ENCODE results near the gene FAM47E. TPM values are rescaled to one million over a fixed set of nuclear protein-coding genes. Genes with fewer than 3 reads are reported as not detected.

Gene FAM47E
- polyA plus RNA-seq, 1 donor (not counting 4 experiments of a cell fraction or from before 2014, with no cell fraction given) = 0.29 TPM

DNA sequence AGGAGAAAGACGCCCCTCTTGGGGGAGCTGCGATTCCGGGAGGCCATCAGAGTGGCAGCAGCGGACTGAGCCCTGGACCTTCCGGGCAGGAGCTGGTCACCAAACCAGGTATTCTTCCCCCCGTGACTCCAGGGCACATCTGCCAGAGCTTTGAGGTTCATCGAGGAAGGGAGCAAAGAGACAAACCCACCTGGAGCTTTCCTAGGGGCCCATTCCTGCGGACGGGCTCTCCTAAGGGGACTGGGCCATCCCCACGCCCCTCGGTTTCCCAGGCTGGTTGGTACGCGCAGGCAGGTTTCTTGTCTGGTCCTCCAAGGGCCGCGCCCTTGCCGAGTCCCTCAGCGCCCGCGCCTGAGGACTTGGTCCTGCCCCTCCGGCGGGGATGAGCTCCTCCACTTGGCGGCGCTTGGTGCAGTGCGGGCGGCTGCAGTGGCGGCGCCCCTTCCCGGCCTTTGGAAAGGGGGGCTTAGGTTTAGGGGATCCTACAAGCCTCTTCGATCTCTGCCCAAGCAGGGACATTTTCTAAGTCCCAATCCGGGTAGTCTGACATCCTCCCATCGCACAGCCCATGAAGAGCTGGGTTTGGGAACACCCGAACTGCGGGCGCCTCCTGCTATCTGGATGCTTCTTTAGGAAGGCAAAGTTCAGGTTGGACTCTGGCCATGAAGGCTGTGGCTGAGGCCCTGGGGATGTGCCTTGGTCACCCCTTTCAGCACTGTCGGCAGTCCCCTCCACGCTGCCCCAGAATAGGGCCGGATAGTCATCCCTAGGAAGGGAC is 55.5 kb downstream of the FAM47E start:
- DNase-seq (ENCODE audit: low read depth, low spot score) (no peak), FAIRE-seq (no peak)
- TF ChIP-seq EZH2 (IDR thresholded peaks at IDR 0.05; ENCODE audit: low read length) = no peak
- TF ChIP-seq, protein P1, sequence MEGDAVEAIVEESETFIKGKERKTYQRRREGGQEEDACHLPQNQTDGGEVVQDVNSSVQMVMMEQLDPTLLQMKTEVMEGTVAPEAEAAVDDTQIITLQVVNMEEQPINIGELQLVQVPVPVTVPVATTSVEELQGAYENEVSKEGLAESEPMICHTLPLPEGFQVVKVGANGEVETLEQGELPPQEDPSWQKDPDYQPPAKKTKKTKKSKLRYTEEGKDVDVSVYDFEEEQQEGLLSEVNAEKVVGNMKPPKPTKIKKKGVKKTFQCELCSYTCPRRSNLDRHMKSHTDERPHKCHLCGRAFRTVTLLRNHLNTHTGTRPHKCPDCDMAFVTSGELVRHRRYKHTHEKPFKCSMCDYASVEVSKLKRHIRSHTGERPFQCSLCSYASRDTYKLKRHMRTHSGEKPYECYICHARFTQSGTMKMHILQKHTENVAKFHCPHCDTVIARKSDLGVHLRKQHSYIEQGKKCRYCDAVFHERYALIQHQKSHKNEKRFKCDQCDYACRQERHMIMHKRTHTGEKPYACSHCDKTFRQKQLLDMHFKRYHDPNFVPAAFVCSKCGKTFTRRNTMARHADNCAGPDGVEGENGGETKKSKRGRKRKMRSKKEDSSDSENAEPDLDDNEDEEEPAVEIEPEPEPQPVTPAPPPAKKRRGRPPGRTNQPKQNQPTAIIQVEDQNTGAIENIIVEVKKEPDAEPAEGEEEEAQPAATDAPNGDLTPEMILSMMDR (optimal IDR thresholded peaks at IDR 0.05 in 1 of 3, IDR thresholded peaks at IDR 0.05 in 1 of 3, conservative IDR thresholded peaks at IDR 0.05 in 1 of 3; ENCODE audit: extremely low read depth in 1 of 3, insufficient read depth in 2 of 3, low read length in 3 of 3) = peak; percentile 11 to 49 (median 41)
- Histone ChIP-seq H2AFZ (ENCODE audit: control insufficient read depth, low read length) (peak overlapping the region; percentile 90), H3K4me1 (ENCODE audit: control insufficient read depth, extremely low read depth, insufficient read depth, low read length) (no peaks in the 10 kb centered on the region), H3K4me3 (ENCODE audit: control insufficient read depth in 2 of 3, extremely low read depth in 1 of 3, insufficient read depth in 2 of 3, low read depth in 1 of 3, low read length in 3 of 3) (peak overlapping the region; percentile 53 to 72 (median 65)), H3K36me3 (ENCODE audit: control insufficient read depth in 2 of 2, extremely low read depth in 1 of 2, insufficient read depth in 2 of 2, low read length in 2 of 2) (peaks cover 0 to 7% of the 10 kb centered on the region in 2 experiments), H3K9ac (ENCODE audit: control insufficient read depth, extremely low read depth, insufficient read depth, low read length) (peak overlapping the region; percentile 41), H3K9me1 (ENCODE audit: control insufficient read depth, extremely low read depth, insufficient read depth, low read length) (no peaks in the 10 kb centered on the region), H3K4me2 (ENCODE audit: control insufficient read depth, extremely low read depth, insufficient read depth, low read depth, low read length) (peak overlapping the region; percentile 68), H3K79me2 (ENCODE audit: control insufficient read depth, insufficient read depth, low read length) (no peaks in the 10 kb centered on the region), H4K20me1 (ENCODE audit: control insufficient read depth, extremely low read depth, insufficient read depth, low read length) (no peaks in the 10 kb centered on the region), H3K9me3 (ENCODE audit: control insufficient read depth, low read depth, low read length) (no peaks in the 10 kb centered on the region), H3K27ac (ENCODE audit: control insufficient read depth, insufficient read depth, low read length) (no peak overlapping the region), H3K27me3 (ENCODE audit: control insufficient read depth, extremely low read depth, insufficient read depth, low read length) (no peaks in the 10 kb centered on the region)
- dilution Hi-C loops (cut with MboI; ENCODE audit: extremely low pct_ligation_motif_present, low sequenced_read_pairs) = no loop called here

DNA sequence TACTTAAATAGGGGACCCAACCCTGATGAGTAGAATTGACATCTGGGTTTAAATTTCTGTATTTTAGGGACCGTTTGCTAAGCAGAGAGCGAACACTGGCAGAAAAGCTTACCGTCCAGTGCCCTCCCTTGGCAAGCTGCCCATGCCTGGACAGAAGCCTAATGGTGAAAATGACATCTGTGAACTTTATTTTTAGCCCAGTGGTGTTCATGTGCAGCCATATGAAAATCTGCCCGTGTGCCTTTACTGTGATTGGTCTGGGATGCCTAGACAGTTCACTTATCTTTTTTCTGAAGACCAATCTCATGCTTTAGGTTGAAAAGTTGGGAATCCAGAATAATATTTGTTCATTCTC is 56.1 kb downstream of the FAM47E start:
- H4K20me1 ChIP-seq (ENCODE audit: control insufficient read depth, extremely low read depth, insufficient read depth, low read length) = no peaks in the 10 kb centered on the region
- no peak overlapping the region for H3K9ac ChIP-seq (ENCODE audit: control insufficient read depth, extremely low read depth, insufficient read depth, low read length)
- no peak for DNase-seq (ENCODE audit: low read depth, low spot score)
- H3K36me3 ChIP-seq (ENCODE audit: control insufficient read depth in 2 of 2, extremely low read depth in 1 of 2, insufficient read depth in 2 of 2, low read length in 2 of 2) = peaks cover 0 to 7% of the 10 kb centered on the region in 2 experiments
- dilution Hi-C loops (cut with MboI; ENCODE audit: extremely low pct_ligation_motif_present, low sequenced_read_pairs) = no loop called here
- H3K4me3 ChIP-seq (ENCODE audit: control insufficient read depth in 2 of 3, extremely low read depth in 1 of 3, insufficient read depth in 2 of 3, low read depth in 1 of 3, low read length in 3 of 3) = peak overlapping the region in 1 of 3 experiments; percentile 53
- no peak overlapping the region for H3K27ac ChIP-seq (ENCODE audit: control insufficient read depth, insufficient read depth, low read length)
- no peaks in the 10 kb centered on the region for H3K9me3 ChIP-seq (ENCODE audit: control insufficient read depth, low read depth, low read length)
- TF ChIP-seq, protein P1 (optimal IDR thresholded peaks at IDR 0.05 in 1 of 3, IDR thresholded peaks at IDR 0.05 in 1 of 3, conservative IDR thresholded peaks at IDR 0.05 in 1 of 3; ENCODE audit: extremely low read depth in 1 of 3, insufficient read depth in 2 of 3, low read length in 3 of 3) = no peak
- no peak for TF ChIP-seq EZH2 (IDR thresholded peaks at IDR 0.05; ENCODE audit: low read length)
- H3K4me1 ChIP-seq (ENCODE audit: control insufficient read depth, extremely low read depth, insufficient read depth, low read length) = no peaks in the 10 kb centered on the region
- no peak overlapping the region for H2AFZ ChIP-seq (ENCODE audit: control insufficient read depth, low read length)
- H3K79me2 ChIP-seq (ENCODE audit: control insufficient read depth, insufficient read depth, low read length) = no peaks in the 10 kb centered on the region
- no peaks in the 10 kb centered on the region for H3K9me1 ChIP-seq (ENCODE audit: control insufficient read depth, extremely low read depth, insufficient read depth, low read length)
- H3K4me2 ChIP-seq (ENCODE audit: control insufficient read depth, extremely low read depth, insufficient read depth, low read depth, low read length) = no peak overlapping the region
- FAIRE-seq = no peak
- no peaks in the 10 kb centered on the region for H3K27me3 ChIP-seq (ENCODE audit: control insufficient read depth, extremely low read depth, insufficient read depth, low read length)

All from keratinocyte (primary cell).